ENCODE results near the gene C1orf159. TPM values are rescaled to one million over a fixed set of nuclear protein-coding genes. Genes with fewer than 3 reads are reported as not detected.

The C1orf159 gene
- total and polyA plus RNA-seq, 9 of the 15 experiments (the other 6 are each of a cell fraction or from before 2014, with no cell fraction given) = 0.28 to 54.9 (median 10.6) TPM

- TF ChIP-seq ZNF592 (IDR thresholded peaks at IDR 0.05) (no peak), TAL1 (IDR thresholded peaks at IDR 0.05) (no peak), ZNF263 (CRISPR knock-in tag; IDR thresholded peaks at IDR 0.05; ENCODE audit: borderline replicate concordance) (peak; percentile 97), ZZZ3 (IDR thresholded peaks at IDR 0.05) (no peak), BRF2 (IDR thresholded peaks at IDR 0.05; ENCODE audit: borderline replicate concordance, insufficient read depth, insufficient read length) (no peak), ETS1 (conservative IDR thresholded peaks at IDR 0.05; ENCODE audit: control insufficient read depth, low read depth, low read length) (no peak), HES1 (IDR thresholded peaks at IDR 0.05; ENCODE audit: low read depth) (no peak), NR2F6 (CRISPR knock-in tag; IDR thresholded peaks at IDR 0.05) (no peak), MAX (CRISPR knock-in tag; IDR thresholded peaks at IDR 0.05) (no peak), RCOR1 (IDR thresholded peaks at IDR 0.05; ENCODE audit: borderline replicate concordance in 1 of 2, low read depth in 2 of 2, low read length in 2 of 2) (no peak), ZNF785 (CRISPR knock-in tag; IDR thresholded peaks at IDR 0.05) (no peak), KAT8 (IDR thresholded peaks at IDR 0.05; ENCODE audit: low read depth) (no peak), BDP1 (IDR thresholded peaks at IDR 0.05; ENCODE audit: insufficient read depth, insufficient read length) (no peak), SLC30A9 (CRISPR knock-in tag; IDR thresholded peaks at IDR 0.05) (no peak), ZNF347 (CRISPR knock-in tag; IDR thresholded peaks at IDR 0.05; ENCODE audit: low read depth) (no peak), USF1 (CRISPR knock-in tag; IDR thresholded peaks at IDR 0.05) (no peak), SMARCB1 (IDR thresholded peaks at IDR 0.05; ENCODE audit: insufficient read length, low read depth) (no peak), ZNF586 (CRISPR knock-in tag; conservative IDR thresholded peaks at IDR 0.05) (no peak), ZNF280A (IDR thresholded peaks at IDR 0.05; ENCODE audit: low read depth, partially characterized antibody) (no peak)
These were observed 56.9 kb downstream of the C1orf159 start (continued) for GRCh38 chr1:1058921-1059493.
